Neuronal stem cell (in vitro differentiated cells): ENCODE measurements around the gene TMEM127.

ENCODE experiments used
- DNase-seq: peaks from one replicate; pipeline ENCODE4 v3.0.0-alpha.2; 2013; ENCODE audit warnings: low spot score
- H2AFZ ChIP-seq: one replicate; pipeline ENCODE4 v1.6.1; 2013; ENCODE audit warnings: mild to moderate bottlenecking, low read length, inconsistent platforms
- H2AK5ac ChIP-seq: 2 replicates; pipeline ENCODE4 v1.6.1; 2013; ENCODE audit warnings: low read depth, mild to moderate bottlenecking, inconsistent platforms, low read length, moderate library complexity, mixed read lengths
- H2BK120ac ChIP-seq: 2 replicates; pipeline ENCODE4 v1.6.1; 2013; ENCODE audit warnings: low read depth, mild to moderate bottlenecking, inconsistent platforms, low read length, moderate library complexity, mixed read lengths
- H2BK12ac ChIP-seq: one replicate; pipeline ENCODE4 v1.6.1; 2013; ENCODE audit warnings: low read length, inconsistent platforms
- H2BK15ac ChIP-seq: 2 replicates; pipeline ENCODE4 v1.6.1; 2013; ENCODE audit warnings: mild to moderate bottlenecking, low read length, inconsistent platforms, mixed read lengths
- H2BK5ac ChIP-seq: one replicate; pipeline ENCODE4 v1.6.1; 2013; ENCODE audit warnings: inconsistent platforms, mild to moderate bottlenecking, low read length, moderate library complexity
- H3K14ac ChIP-seq: one replicate; pipeline ENCODE4 v1.6.1; 2013; ENCODE audit warnings: low read length, inconsistent platforms
- H3K18ac ChIP-seq: 2 replicates; pipeline ENCODE4 v1.6.1; 2013; ENCODE audit warnings: low read length, inconsistent platforms
- H3K23ac ChIP-seq: 2 replicates; pipeline ENCODE4 v1.6.1; 2013; ENCODE audit warnings: low read depth, mild to moderate bottlenecking, mixed read lengths, low read length, inconsistent platforms; ENCODE audit not compliant: poor library complexity
- H3K27ac ChIP-seq: replicated peaks from 3 replicates; pipeline ENCODE4 v1.5.1; 2013; ENCODE audit warnings: low read length, inconsistent platforms
- H3K27me3 ChIP-seq, 3 experiments: 2 replicates each; pipeline ENCODE4 v1.6.1; 2013; ENCODE audit warnings: low read length in 3 of 3, mild to moderate bottlenecking in 2 of 3, inconsistent platforms in 1 of 3, low read depth in 1 of 3, mixed read lengths in 1 of 3, moderate library complexity in 1 of 3; ENCODE audit not compliant: control insufficient read depth in 3 of 3, insufficient read depth in 3 of 3
- H3K36me3 ChIP-seq, 2 donors: replicated peaks in 1 of 2; 2 replicates each; pipeline ENCODE4 v1.6.1; 2013; ENCODE audit warnings: low read length in 2 of 2; ENCODE audit not compliant: control insufficient read depth in 2 of 2, insufficient read depth in 2 of 2
- H3K4ac ChIP-seq: 2 replicates; pipeline ENCODE4 v1.6.1; 2013; ENCODE audit warnings: inconsistent platforms, mild to moderate bottlenecking, low read length, moderate library complexity
- H3K4me1 ChIP-seq, 2 donors: 1 replicate in 1 of 2; 2 replicates in 1 of 2; pipeline ENCODE4 v1.6.1; 2013; ENCODE audit warnings: low read length in 2 of 2, low read depth in 1 of 2; ENCODE audit not compliant: control insufficient read depth in 2 of 2, insufficient read depth in 1 of 2
- H3K4me2 ChIP-seq: one replicate; pipeline ENCODE4 v1.6.1; 2013; ENCODE audit warnings: mild to moderate bottlenecking, low read length, inconsistent platforms; ENCODE audit not compliant: insufficient read depth, poor library complexity, severe bottlenecking
- H3K4me3 ChIP-seq, 2 donors: 2 replicates each; pipeline ENCODE4 v1.5.1; 2013; ENCODE audit warnings: low read length in 2 of 2, mild to moderate bottlenecking in 2 of 2, inconsistent platforms in 1 of 2, moderate library complexity in 1 of 2
- H3K79me1 ChIP-seq: one replicate; pipeline ENCODE4 v1.6.1; 2013; ENCODE audit warnings: low read depth, mild to moderate bottlenecking, inconsistent platforms, low read length, moderate library complexity
- H3K9ac ChIP-seq: one replicate; pipeline ENCODE4 v1.6.1; 2013; ENCODE audit warnings: mild to moderate bottlenecking, low read depth, low read length, inconsistent platforms; ENCODE audit not compliant: poor library complexity
- H3K9me3 ChIP-seq, 2 donors: replicated peaks in 1 of 2; 2 replicates each; pipeline versions ENCODE3 to v1.6.1; 2013; ENCODE audit warnings: low read length in 2 of 2, mild to moderate bottlenecking in 2 of 2, inconsistent platforms in 1 of 2, low read depth in 1 of 2, mixed read lengths in 1 of 2, moderate library complexity in 1 of 2; ENCODE audit not compliant: control insufficient read depth in 2 of 2, insufficient read depth in 1 of 2
- H4K8ac ChIP-seq: one replicate; pipeline ENCODE4 v1.6.1; 2013; ENCODE audit warnings: low read depth, mild to moderate bottlenecking, inconsistent platforms, low read length, moderate library complexity
- H4K91ac ChIP-seq: one replicate; pipeline ENCODE4 v1.6.1; 2013; ENCODE audit warnings: low read length, low read depth, mild to moderate bottlenecking, inconsistent platforms; ENCODE audit not compliant: poor library complexity
- WGBS, 2 donors: extraction: QIAGEN DNeasy Blood & Tissue Kit; methylation state at CpG; one replicate each; pipeline ENCODE4 v1.1.7; 2013; ENCODE audit warnings: missing lambda C conversion rate in 2 of 2, mixed read lengths in 1 of 2; ENCODE audit not compliant: insufficient read length in 2 of 2, insufficient replicate concordance in 1 of 2; ENCODE audit errors: extremely low coverage in 2 of 2; 5-methylcytosine and 5-hydroxymethylcytosine counted together

TMEM127 gene

GRCh38 chr2:96253006-96253405 is 12.8 kb downstream of the TMEM127 start:
- no peak overlapping the region for H3K4ac ChIP-seq
- no peaks in the 10 kb centered on the region for H3K9me3 ChIP-seq
- H2BK15ac ChIP-seq = no peak overlapping the region
- no peak overlapping the region for H4K91ac ChIP-seq
- no peak overlapping the region for H3K27ac ChIP-seq
- peaks cover 2% of the 10 kb centered on the region for H3K79me1 ChIP-seq
- H2AFZ ChIP-seq = no peak overlapping the region
- H2AK5ac ChIP-seq = no peak overlapping the region
- H4K8ac ChIP-seq = no peak overlapping the region
- no peak overlapping the region for H3K9ac ChIP-seq
- no peak overlapping the region for H2BK120ac ChIP-seq
- DNase-seq = no peak
- no peak overlapping the region for H2BK12ac ChIP-seq
- H3K4me1 ChIP-seq = peaks cover 3 to 8% of the 10 kb centered on the region in 2 donors
- H3K14ac ChIP-seq = no peak overlapping the region
- no peaks in the 10 kb centered on the region for H3K27me3 ChIP-seq
- H3K4me3 ChIP-seq = no peak overlapping the region
- H3K18ac ChIP-seq = no peak overlapping the region
- H3K4me2 ChIP-seq = no peak overlapping the region
- peaks cover 14 to 61% of the 10 kb centered on the region in 2 donors for H3K36me3 ChIP-seq
- no peak overlapping the region for H3K23ac ChIP-seq
- H2BK5ac ChIP-seq = no peak overlapping the region
- no CpG with 5 or more reads among the region's 7 CpGs for WGBS, 2 donors

GRCh38 chr2:96252526-96252925 is 13.3 kb downstream of the TMEM127 start:
- Histone ChIP-seq H3K9ac (peak overlapping the region; percentile 83), H3K18ac (no peak overlapping the region), H3K4me3 (no peak overlapping the region), H4K8ac (no peak overlapping the region), H3K36me3 (peaks cover 14 to 58% of the 10 kb centered on the region in 2 donors), H3K79me1 (peaks cover 2% of the 10 kb centered on the region), H3K23ac (no peak overlapping the region), H2BK12ac (no peak overlapping the region), H4K91ac (no peak overlapping the region), H3K27me3 (no peaks in the 10 kb centered on the region), H3K9me3 (no peaks in the 10 kb centered on the region), H2BK120ac (no peak overlapping the region), H2AK5ac (no peak overlapping the region), H2BK15ac (no peak overlapping the region), H3K4me2 (no peak overlapping the region), H3K27ac (no peak overlapping the region), H3K14ac (no peak overlapping the region), H3K4me1 (peaks cover 3 to 8% of the 10 kb centered on the region in 2 donors), H2BK5ac (no peak overlapping the region), H3K4ac (no peak overlapping the region), H2AFZ (no peak overlapping the region)
- DNase-seq = no peak
- WGBS, 2 donors = no CpG with 5 or more reads among the region's 8 CpGs

- Histone ChIP-seq H3K4me2 (peak overlapping the region; percentile 48), H3K4ac (no peak overlapping the region), H2BK120ac (no peak overlapping the region), H3K18ac (no peak overlapping the region), H2BK12ac (no peak overlapping the region), H3K27ac (peak overlapping the region; percentile 41), H3K79me1 (peaks cover 2% of the 10 kb centered on the region), H3K23ac (no peak overlapping the region), H3K9ac (no peak overlapping the region), H3K9me3 (no peaks in the 10 kb centered on the region), H3K27me3 (no peaks in the 10 kb centered on the region), H2BK15ac (no peak overlapping the region), H3K36me3 (peaks cover 14 to 56% of the 10 kb centered on the region in 2 donors), H3K4me1 (peaks cover 4 to 8% of the 10 kb centered on the region in 2 donors), H2BK5ac (no peak overlapping the region), H2AK5ac (no peak overlapping the region), H3K4me3 (no peak overlapping the region), H2AFZ (peak overlapping the region; percentile 30), H3K14ac (no peak overlapping the region), H4K8ac (no peak overlapping the region), H4K91ac (no peak overlapping the region)
- DNase-seq = peak; percentile 74
- no CpG with 5 or more reads among the region's 6 CpGs for WGBS, 2 donors
These were observed 14.0 kb downstream of the TMEM127 start for GRCh38 chr2:96251721-96252292.

- no peak overlapping the region for H2BK15ac ChIP-seq
- H2AK5ac ChIP-seq = no peak overlapping the region
- H3K9me3 ChIP-seq = peaks cover 2 to 3% of the 10 kb centered on the region in 2 donors
- H3K18ac ChIP-seq = no peak overlapping the region
- no peak overlapping the region for H3K4me3 ChIP-seq
- peaks cover 6 to 8% of the 10 kb centered on the region in 2 donors for H3K4me1 ChIP-seq
- H3K14ac ChIP-seq = no peak overlapping the region
- no peak overlapping the region for H2BK120ac ChIP-seq
- no peak overlapping the region for H4K91ac ChIP-seq
- no peak for DNase-seq
- no peak overlapping the region for H2AFZ ChIP-seq
- H3K23ac ChIP-seq = no peak overlapping the region
- no peak overlapping the region for H3K4me2 ChIP-seq
- no peak overlapping the region for H3K9ac ChIP-seq
- no CpG with 5 or more reads among the region's 6 CpGs for WGBS, 2 donors
- H2BK12ac ChIP-seq = no peak overlapping the region
- H3K4ac ChIP-seq = no peak overlapping the region
- peaks cover 16 to 44% of the 10 kb centered on the region in 2 donors for H3K36me3 ChIP-seq
- no peak overlapping the region for H4K8ac ChIP-seq
- H3K27ac ChIP-seq = no peak overlapping the region
- no peaks in the 10 kb centered on the region for H3K27me3 ChIP-seq
- peaks cover 2% of the 10 kb centered on the region for H3K79me1 ChIP-seq
- no peak overlapping the region for H2BK5ac ChIP-seq
These were observed 15.6 kb downstream of the TMEM127 start for GRCh38 chr2:96250188-96250587.
